ENCODE data around the gene PTPN11. TPM values are rescaled to one million over a fixed set of nuclear protein-coding genes. Genes with fewer than 3 reads are reported as not detected.

Gene PTPN11
- total RNA-seq, 4 donors from 2014 or later, result 131 to 178 (median 141) TPM

GRCh38 chr12:112463478-112463877 lies 44.7 kb downstream of the PTPN11 start:
- Histone ChIP-seq H3K27ac (no peak overlapping the region), H3K36me3 (peaks cover 0 to 54% of the 10 kb centered on the region in 2 donors), H3K4me1 (no peaks in the 10 kb centered on the region), H3K9me3 (no peaks in the 10 kb centered on the region), H3K4me3 (no peak overlapping the region), H3K27me3 (no peaks in the 10 kb centered on the region)
- TF ChIP-seq POLR2AphosphoS5 (IDR thresholded peaks at IDR 0.05) (no peak), POLR2A (IDR thresholded peaks at IDR 0.05) (no peak), CTCF (IDR thresholded peaks at IDR 0.05) (no peak), EP300 (IDR thresholded peaks at IDR 0.05) (no peak)
- no peak for ATAC-seq
- WGBS, 2 donors (ENCODE audit: low coverage in 1 of 2), result 61 to 81% methylated on average over 2 of the region's 2 CpGs

GRCh38 chr12:112464605-112465004 lies 45.9 kb downstream of the PTPN11 start:
- no peak for ATAC-seq
- Histone ChIP-seq H3K36me3 (peaks cover 0 to 50% of the 10 kb centered on the region in 2 donors), H3K4me1 (no peaks in the 10 kb centered on the region), H3K27ac (no peak overlapping the region), H3K9me3 (no peaks in the 10 kb centered on the region), H3K4me3 (no peak overlapping the region), H3K27me3 (no peaks in the 10 kb centered on the region)
- TF ChIP-seq POLR2AphosphoS5 (IDR thresholded peaks at IDR 0.05) (no peak), EP300 (IDR thresholded peaks at IDR 0.05) (no peak)

- H3K27me3 ChIP-seq, result no peaks in the 10 kb centered on the region
- H3K36me3 ChIP-seq, result peaks cover 0 to 36% of the 10 kb centered on the region in 2 donors
- H3K27ac ChIP-seq, result no peak overlapping the region
- no peaks in the 10 kb centered on the region for H3K9me3 ChIP-seq
- TF ChIP-seq POLR2A (IDR thresholded peaks at IDR 0.05) (no peak), POLR2AphosphoS5 (IDR thresholded peaks at IDR 0.05) (no peak), EP300 (IDR thresholded peaks at IDR 0.05) (no peak), CTCF (IDR thresholded peaks at IDR 0.05) (no peak)
- H3K4me3 ChIP-seq, result no peak overlapping the region
- no peak for ATAC-seq
- H3K4me1 ChIP-seq, result no peaks in the 10 kb centered on the region
Observed at GRCh38 chr12:112466011-112466422, 47.3 kb downstream of the PTPN11 start.

GRCh38 chr12:112466835-112467234 lies 48.1 kb downstream of the PTPN11 start:
- Histone ChIP-seq H3K27me3 (no peaks in the 10 kb centered on the region), H3K4me3 (no peak overlapping the region), H3K4me1 (no peaks in the 10 kb centered on the region), H3K27ac (no peak overlapping the region), H3K36me3 (peaks cover 0 to 28% of the 10 kb centered on the region in 2 donors), H3K9me3 (no peaks in the 10 kb centered on the region)
- TF ChIP-seq POLR2AphosphoS5 (IDR thresholded peaks at IDR 0.05), result no peak
- no peak for TF ChIP-seq CTCF (IDR thresholded peaks at IDR 0.05)
- no peak for TF ChIP-seq POLR2A (IDR thresholded peaks at IDR 0.05)
- TF ChIP-seq EP300 (IDR thresholded peaks at IDR 0.05), result no peak
- 86 to 100% methylated on average over 1 of the region's 3 CpGs for WGBS, 2 donors (ENCODE audit: low coverage in 1 of 2)
- ATAC-seq, result no peak

- Histone ChIP-seq H3K4me3 (no peak overlapping the region), H3K27me3 (no peaks in the 10 kb centered on the region), H3K4me1 (no peaks in the 10 kb centered on the region), H3K27ac (no peak overlapping the region), H3K9me3 (no peaks in the 10 kb centered on the region), H3K36me3 (peaks cover 0 to 31% of the 10 kb centered on the region in 2 donors)
- no peak for ATAC-seq
- WGBS, 2 donors (ENCODE audit: low coverage in 1 of 2), result 52 to 80% methylated on average over 1 to 3 of the region's 3 CpGs
- TF ChIP-seq EP300 (IDR thresholded peaks at IDR 0.05) (no peak), POLR2A (IDR thresholded peaks at IDR 0.05) (no peak), CTCF (IDR thresholded peaks at IDR 0.05) (no peak), POLR2AphosphoS5 (IDR thresholded peaks at IDR 0.05) (no peak)
Observed at GRCh38 chr12:112468046-112468445, 49.3 kb downstream of the PTPN11 start.

Measured in gastroesophageal sphincter (tissue), 4 donors.